HepG2 (cell line): ENCODE measurements around the gene FOXR1. TPM values are rescaled to one million over a fixed set of nuclear protein-coding genes. Genes with fewer than 3 reads are reported as not detected.

ENCODE experiments used
- AGO2 ChIP-seq: fragments of 200-400 bp; formaldehyde crosslinking; optimal IDR thresholded peaks from 2 replicates; pipeline ENCODE3; 2017; ENCODE audit warnings: mild to moderate bottlenecking, low read depth, low read length, moderate library complexity
- NCOR1 ChIP-seq: fragments of 200-600 bp; sonication (generic); IDR thresholded peaks from 2 replicates; pipeline ENCODE4 v1.7.0; 2017; ENCODE audit warnings: antibody characterized with exemption, low read length, borderline replicate concordance
- NONO ChIP-seq, 2 experiments: fragments of 450-650 bp in 1 of 2; sonication (generic) in 1 of 2; formaldehyde crosslinking in 1 of 2; IDR thresholded peaks in 1 of 2; conservative IDR thresholded peaks in 1 of 2; 2 replicates each; pipeline versions ENCODE4 v1.6.1 to v1.8.0; 2017 to 2022; ENCODE audit warnings: mild to moderate bottlenecking in 1 of 2, missing genetic modification reagents in 1 of 2, moderate library complexity in 1 of 2
- PHF21A ChIP-seq: sonication (generic); formaldehyde crosslinking; IDR thresholded peaks from 2 replicates; pipeline ENCODE4 v1.5.0; 2020; ENCODE audit warnings: mild to moderate bottlenecking, missing genetic modification reagents
- PPARG ChIP-seq: conservative IDR thresholded peaks from 2 replicates; pipeline ENCODE4 v1.6.1; 2016; ENCODE audit warnings: missing biosample characterization, missing genetic modification reagents
- ZNF350 ChIP-seq: sonication (generic); formaldehyde crosslinking; IDR thresholded peaks from 2 replicates; pipeline ENCODE4 v1.4.0; 2020; ENCODE audit warnings: mild to moderate bottlenecking, low read depth, missing genetic modification reagents, borderline replicate concordance
- ZNF614 ChIP-seq: IDR thresholded peaks from 2 replicates; pipeline ENCODE4 v1.6.1; 2018; ENCODE audit warnings: missing biosample characterization, missing genetic modification reagents, inconsistent platforms, borderline replicate concordance
- ZNF788 ChIP-seq: sonication (generic); formaldehyde crosslinking; IDR thresholded peaks from 2 replicates; pipeline ENCODE4 v1.5.0; 2020; ENCODE audit warnings: mild to moderate bottlenecking, missing genetic modification reagents, borderline replicate concordance
- ZSCAN21 ChIP-seq: sonication (generic); formaldehyde crosslinking; IDR thresholded peaks from 2 replicates; pipeline ENCODE4 v1.8.0; 2022; ENCODE audit warnings: mild to moderate bottlenecking, missing genetic modification reagents, moderate library complexity, borderline replicate concordance
- polyA plus RNA-seq, 8 experiments: library from polyadenylated mRNA; depleted of rRNA in 3 of 8; stranded (reverse) in 7 of 8; unstranded in 1 of 8; fragments of >200 nt; fragmentation: Illumina TruSeq in 4 of 8; extraction: Trizol in 4 of 8; gene quantifications; 2 replicates each; pipeline versions ENCODE4 v1.2.1 to v1.2.3, GENCODE V29; 2011 to 2016; ENCODE audit warnings: low read depth in 4 of 8, missing spikeins in 1 of 8, mixed read lengths in 1 of 8; ENCODE audit not compliant: insufficient read depth in 1 of 8
- total RNA-seq, 5 experiments: library from RNA; depleted of rRNA; stranded (reverse); fragments of >200 nt; fragmentation: Illumina TruSeq; extraction: Trizol; gene quantifications; 2 replicates each; pipeline ENCODE4 v1.2.3, GENCODE V29; 2016; ENCODE audit warnings: low read depth in 1 of 5
- TF ChIP-seq, protein P1 (sequence below): sonication (generic); formaldehyde crosslinking; IDR thresholded peaks from 2 replicates; pipeline ENCODE4 v1.5.0; 2020; ENCODE audit warnings: missing genetic modification reagents
- TF ChIP-seq, protein P2 (sequence below): sonication (generic); formaldehyde crosslinking; conservative IDR thresholded peaks from 2 replicates; pipeline ENCODE4 v1.8.1; 2023; ENCODE audit warnings: missing genetic modification reagents
- TF ChIP-seq, protein P3 (sequence below): sonication (generic); formaldehyde crosslinking; IDR thresholded peaks from 2 replicates; pipeline ENCODE4 v1.9.0; 2021; ENCODE audit warnings: missing genetic modification reagents, borderline replicate concordance
- TF ChIP-seq, protein P4 (sequence below): sonication (generic); formaldehyde crosslinking; IDR thresholded peaks from 2 replicates; pipeline ENCODE4 v1.5.1; 2020; ENCODE audit warnings: mild to moderate bottlenecking, missing genetic modification reagents
- TF ChIP-seq, protein P5 (sequence below): sonication (generic); formaldehyde crosslinking; IDR thresholded peaks from 2 replicates; pipeline ENCODE4 v1.5.1; 2020; ENCODE audit warnings: mild to moderate bottlenecking, missing genetic modification reagents, moderate library complexity

Gene FOXR1
- total and polyA plus RNA-seq, 2 of the 13 experiments (the other 11 are each of a cell fraction or from before 2014, with no cell fraction given): not detected

DNA sequence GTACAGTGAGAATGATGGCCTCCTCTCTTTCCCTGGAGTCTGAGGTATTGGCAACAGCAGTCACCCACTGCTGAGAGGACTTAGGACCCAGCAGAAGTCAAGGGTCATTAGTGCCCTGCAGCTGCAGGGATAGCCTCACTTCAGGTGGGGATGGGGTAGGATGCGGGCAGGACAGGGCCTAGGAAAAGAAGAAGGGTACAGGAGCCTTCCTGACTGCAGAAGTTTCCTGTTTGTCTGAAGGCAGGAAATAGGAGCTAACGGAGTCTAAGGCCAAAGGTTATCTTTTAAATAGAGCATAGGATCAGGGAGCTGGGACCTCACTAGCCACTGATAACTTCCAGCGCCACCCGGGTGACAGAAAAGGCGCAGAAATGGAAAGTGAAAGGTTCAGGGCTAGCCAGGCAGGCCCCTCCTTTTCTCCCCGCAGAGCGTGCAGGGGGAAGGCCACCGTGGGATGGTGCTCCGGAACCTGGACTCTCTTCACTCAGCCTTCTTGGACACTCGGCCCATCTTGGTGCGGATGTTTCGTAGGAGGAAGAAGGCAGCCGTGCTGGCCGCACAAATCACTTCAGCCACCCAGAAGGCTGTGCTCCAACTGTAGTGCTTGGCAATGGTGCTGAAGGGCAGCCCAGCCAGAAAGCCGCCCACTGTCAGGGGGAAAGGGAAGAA is 53.0 kb downstream of the FOXR1 start (continued):
- TF ChIP-seq ZNF614 (CRISPR knock-in tag) (0 out of 2 replicates have a peak, but pooled peaks have one; percentile 10), AGO2 (peak; percentile 60), NCOR1 (peak; percentile 55; the same call in 1 of the 2 replicates), PHF21A (CRISPR knock-in tag) (peak; percentile 76), ZNF788 (CRISPR knock-in tag) (peak; percentile 19; the same call in 1 of the 2 replicates), PPARG (CRISPR knock-in tag) (peak; percentile 47; the same call in 1 of the 2 replicates), NONO (IDR thresholded peaks at IDR 0.05) (no peak), NONO (CRISPR knock-in tag; conservative IDR thresholded peaks at IDR 0.05) (0 out of 2 replicates have a peak, but pooled peaks have one; percentile 19), ZNF350 (CRISPR knock-in tag) (peak; percentile 67; the same call in 1 of the 2 replicates), ZSCAN21 (CRISPR knock-in tag) (0 out of 2 replicates have a peak, but pooled peaks have one; percentile 32)
- TF ChIP-seq, protein P1, sequence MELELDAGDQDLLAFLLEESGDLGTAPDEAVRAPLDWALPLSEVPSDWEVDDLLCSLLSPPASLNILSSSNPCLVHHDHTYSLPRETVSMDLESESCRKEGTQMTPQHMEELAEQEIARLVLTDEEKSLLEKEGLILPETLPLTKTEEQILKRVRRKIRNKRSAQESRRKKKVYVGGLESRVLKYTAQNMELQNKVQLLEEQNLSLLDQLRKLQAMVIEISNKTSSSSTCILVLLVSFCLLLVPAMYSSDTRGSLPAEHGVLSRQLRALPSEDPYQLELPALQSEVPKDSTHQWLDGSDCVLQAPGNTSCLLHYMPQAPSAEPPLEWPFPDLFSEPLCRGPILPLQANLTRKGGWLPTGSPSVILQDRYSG: no peak
- TF ChIP-seq, protein P2, sequence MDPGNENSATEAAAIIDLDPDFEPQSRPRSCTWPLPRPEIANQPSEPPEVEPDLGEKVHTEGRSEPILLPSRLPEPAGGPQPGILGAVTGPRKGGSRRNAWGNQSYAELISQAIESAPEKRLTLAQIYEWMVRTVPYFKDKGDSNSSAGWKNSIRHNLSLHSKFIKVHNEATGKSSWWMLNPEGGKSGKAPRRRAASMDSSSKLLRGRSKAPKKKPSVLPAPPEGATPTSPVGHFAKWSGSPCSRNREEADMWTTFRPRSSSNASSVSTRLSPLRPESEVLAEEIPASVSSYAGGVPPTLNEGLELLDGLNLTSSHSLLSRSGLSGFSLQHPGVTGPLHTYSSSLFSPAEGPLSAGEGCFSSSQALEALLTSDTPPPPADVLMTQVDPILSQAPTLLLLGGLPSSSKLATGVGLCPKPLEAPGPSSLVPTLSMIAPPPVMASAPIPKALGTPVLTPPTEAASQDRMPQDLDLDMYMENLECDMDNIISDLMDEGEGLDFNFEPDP (CRISPR knock-in tag): 0 out of 2 replicates have a peak, but pooled peaks have one; percentile 34
- TF ChIP-seq, protein P3, sequence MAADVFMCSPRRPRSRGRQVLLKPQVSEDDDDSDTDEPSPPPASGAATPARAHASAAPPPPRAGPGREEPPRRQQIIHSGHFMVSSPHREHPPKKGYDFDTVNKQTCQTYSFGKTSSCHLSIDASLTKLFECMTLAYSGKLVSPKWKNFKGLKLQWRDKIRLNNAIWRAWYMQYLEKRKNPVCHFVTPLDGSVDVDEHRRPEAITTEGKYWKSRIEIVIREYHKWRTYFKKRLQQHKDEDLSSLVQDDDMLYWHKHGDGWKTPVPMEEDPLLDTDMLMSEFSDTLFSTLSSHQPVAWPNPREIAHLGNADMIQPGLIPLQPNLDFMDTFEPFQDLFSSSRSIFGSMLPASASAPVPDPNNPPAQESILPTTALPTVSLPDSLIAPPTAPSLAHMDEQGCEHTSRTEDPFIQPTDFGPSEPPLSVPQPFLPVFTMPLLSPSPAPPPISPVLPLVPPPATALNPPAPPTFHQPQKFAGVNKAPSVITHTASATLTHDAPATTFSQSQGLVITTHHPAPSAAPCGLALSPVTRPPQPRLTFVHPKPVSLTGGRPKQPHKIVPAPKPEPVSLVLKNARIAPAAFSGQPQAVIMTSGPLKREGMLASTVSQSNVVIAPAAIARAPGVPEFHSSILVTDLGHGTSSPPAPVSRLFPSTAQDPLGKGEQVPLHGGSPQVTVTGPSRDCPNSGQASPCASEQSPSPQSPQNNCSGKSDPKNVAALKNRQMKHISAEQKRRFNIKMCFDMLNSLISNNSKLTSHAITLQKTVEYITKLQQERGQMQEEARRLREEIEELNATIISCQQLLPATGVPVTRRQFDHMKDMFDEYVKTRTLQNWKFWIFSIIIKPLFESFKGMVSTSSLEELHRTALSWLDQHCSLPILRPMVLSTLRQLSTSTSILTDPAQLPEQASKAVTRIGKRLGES (CRISPR knock-in tag): no peak
- TF ChIP-seq, protein P4, sequence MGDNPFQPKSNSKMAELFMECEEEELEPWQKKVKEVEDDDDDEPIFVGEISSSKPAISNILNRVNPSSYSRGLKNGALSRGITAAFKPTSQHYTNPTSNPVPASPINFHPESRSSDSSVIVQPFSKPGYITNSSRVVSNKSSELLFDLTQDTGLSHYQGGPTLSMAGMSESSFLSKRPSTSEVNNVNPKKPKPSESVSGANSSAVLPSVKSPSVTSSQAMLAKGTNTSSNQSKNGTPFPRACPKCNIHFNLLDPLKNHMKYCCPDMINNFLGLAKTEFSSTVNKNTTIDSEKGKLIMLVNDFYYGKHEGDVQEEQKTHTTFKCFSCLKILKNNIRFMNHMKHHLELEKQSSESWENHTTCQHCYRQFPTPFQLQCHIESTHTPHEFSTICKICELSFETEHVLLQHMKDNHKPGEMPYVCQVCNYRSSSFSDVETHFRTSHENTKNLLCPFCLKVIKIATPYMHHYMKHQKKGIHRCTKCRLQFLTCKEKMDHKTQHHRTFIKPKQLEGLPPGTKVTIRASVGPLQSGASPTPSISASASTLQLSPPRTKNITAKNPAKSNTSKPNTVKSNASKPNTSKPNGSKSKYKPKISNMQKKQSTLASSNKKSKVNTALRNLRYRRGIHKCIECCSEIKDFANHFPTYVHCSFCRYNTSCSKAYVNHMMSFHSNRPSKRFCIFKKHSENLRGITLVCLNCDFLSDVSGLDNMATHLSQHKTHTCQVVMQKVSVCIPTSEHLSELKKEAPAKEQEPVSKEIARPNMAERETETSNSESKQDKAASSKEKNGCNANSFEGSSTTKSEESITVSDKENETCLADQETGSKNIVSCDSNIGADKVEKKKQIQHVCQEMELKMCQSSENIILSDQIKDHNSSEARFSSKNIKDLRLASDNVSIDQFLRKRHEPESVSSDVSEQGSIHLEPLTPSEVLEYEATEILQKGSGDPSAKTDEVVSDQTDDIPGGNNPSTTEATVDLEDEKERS (CRISPR knock-in tag): 0 out of 2 replicates have a peak, but pooled peaks have one; percentile 22
- TF ChIP-seq, protein P5, sequence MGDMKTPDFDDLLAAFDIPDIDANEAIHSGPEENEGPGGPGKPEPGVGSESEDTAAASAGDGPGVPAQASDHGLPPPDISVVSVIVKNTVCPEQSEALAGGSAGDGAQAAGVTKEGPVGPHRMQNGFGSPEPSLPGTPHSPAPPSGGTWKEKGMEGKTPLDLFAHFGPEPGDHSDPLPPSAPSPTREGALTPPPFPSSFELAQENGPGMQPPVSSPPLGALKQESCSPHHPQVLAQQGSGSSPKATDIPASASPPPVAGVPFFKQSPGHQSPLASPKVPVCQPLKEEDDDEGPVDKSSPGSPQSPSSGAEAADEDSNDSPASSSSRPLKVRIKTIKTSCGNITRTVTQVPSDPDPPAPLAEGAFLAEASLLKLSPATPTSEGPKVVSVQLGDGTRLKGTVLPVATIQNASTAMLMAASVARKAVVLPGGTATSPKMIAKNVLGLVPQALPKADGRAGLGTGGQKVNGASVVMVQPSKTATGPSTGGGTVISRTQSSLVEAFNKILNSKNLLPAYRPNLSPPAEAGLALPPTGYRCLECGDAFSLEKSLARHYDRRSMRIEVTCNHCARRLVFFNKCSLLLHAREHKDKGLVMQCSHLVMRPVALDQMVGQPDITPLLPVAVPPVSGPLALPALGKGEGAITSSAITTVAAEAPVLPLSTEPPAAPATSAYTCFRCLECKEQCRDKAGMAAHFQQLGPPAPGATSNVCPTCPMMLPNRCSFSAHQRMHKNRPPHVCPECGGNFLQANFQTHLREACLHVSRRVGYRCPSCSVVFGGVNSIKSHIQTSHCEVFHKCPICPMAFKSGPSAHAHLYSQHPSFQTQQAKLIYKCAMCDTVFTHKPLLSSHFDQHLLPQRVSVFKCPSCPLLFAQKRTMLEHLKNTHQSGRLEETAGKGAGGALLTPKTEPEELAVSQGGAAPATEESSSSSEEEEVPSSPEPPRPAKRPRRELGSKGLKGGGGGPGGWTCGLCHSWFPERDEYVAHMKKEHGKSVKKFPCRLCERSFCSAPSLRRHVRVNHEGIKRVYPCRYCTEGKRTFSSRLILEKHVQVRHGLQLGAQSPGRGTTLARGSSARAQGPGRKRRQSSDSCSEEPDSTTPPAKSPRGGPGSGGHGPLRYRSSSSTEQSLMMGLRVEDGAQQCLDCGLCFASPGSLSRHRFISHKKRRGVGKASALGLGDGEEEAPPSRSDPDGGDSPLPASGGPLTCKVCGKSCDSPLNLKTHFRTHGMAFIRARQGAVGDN: peak; percentile 89
